GM19099 (cell line): ENCODE data around the gene SMC4.
A peak's percentile ranks its signal among the peaks of the same experiment; 100 is the strongest.

ENCODE experiments used
- POLR2A ChIP-seq: IDR thresholded peaks from 3 replicates; pipeline ENCODE4 v1.6.1; 2011; ENCODE audit warnings: low read depth; ENCODE audit not compliant: insufficient read length; ENCODE audit errors: extremely low read depth

Gene SMC4

DNA sequence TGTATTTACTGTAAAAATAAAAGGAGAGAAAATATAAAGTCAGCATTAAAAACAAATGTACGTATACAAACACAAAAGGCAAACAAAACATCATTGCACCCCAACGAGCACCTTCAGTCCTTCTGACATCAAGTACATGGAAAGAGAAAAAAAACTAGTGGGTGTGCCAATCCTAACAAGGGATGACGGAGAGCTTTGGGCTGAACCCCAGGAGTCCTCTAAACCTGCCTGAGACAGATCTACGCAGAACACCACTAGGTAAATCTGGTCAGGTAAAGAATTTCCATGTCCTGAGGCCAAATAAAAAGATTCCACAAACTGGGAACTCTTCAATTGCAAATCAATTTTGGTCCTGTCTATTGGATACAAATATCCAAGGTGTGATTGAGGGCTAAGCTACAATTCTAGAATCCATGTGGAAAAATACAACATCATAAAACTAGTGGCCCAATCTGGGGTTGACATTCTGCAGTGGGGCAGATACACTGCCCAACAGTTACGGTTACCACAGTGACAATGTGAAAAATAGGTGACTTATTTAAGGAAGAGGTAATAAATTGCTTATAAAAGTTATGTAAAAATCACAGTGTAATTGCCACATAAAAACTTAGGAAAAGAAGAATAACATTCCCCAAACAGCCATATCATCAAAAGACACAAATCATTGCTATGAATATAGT, 14.7 kb upstream of the SMC4 start:
- no peak for TF ChIP-seq POLR2A

DNA sequence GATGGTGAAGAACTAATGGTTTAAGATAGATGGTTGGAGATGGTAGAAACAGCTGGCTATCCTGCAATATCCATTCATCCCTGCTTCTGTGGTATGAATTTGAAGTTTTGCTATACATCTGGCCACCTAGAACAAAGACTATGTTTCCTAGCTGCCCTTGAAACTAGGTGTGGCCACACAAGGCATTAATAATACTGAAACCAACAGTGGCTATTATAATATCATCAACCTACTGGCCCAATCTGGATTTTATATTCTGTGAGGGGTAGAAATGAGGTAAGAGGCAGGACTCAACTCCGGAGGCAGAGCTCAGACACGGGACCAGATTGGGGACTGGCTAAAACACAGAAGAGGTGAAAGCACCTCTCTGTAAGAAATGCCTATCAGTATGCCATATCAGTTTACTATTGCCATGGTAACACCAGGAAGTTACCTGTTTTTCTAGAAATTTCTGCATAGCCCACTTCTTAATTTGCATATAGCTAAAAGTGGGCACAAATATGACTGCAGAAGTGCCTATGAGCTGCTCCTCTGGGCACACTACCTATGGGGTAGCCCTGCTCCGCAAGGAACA, 8.8 kb upstream of the SMC4 start:
- TF ChIP-seq POLR2A = no peak

- no peak for TF ChIP-seq POLR2A
These were observed 6.7 kb upstream of the SMC4 start for GRCh38 chr3:160392798-160393197.

- no peak for TF ChIP-seq POLR2A
These were observed 6.0 kb upstream of the SMC4 start for GRCh38 chr3:160393346-160394008.

- no peak for TF ChIP-seq POLR2A
These were observed 5.4 kb upstream of the SMC4 start for GRCh38 chr3:160394009-160394392.

- no peak for TF ChIP-seq POLR2A
These were observed 4.2 kb upstream of the SMC4 start for GRCh38 chr3:160395297-160395696.

- no peak for TF ChIP-seq POLR2A
These were observed 678 bp upstream of the SMC4 start for GRCh38 chr3:160398820-160399124.

DNA sequence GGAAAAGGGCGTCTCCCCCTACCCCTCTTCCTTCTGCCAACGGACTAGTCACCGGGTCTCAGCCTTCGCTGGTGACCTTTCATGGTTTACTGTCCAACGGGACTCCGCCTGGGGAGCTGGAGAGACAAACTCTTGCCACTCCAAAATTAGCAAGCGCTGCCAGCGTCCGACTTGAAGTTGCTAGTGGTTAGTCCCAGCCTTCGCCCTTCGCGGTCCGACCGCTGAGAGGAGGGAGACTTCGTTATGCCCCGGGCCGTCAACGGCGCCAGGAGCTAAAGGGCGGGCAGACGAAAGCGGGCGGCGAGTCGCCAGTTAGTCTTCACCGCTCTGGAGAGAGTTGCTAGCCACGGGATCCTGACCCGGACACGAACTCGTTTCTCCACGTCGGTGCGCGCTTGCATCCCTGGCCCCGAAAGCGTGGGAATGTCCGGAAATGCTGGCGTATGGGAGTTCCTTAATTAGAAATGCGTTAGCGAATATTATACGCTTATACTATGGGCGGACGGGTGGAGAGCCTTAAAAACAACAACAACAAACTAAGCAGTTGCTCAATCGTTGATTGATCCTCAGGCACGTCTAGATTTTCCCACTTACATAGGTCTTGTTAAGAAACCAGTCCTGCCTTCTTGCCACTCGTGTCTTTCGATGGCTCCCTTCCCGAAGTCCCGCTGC, 716 bp downstream of the SMC4 start:
- TF ChIP-seq POLR2A = peak; percentile 7

DNA sequence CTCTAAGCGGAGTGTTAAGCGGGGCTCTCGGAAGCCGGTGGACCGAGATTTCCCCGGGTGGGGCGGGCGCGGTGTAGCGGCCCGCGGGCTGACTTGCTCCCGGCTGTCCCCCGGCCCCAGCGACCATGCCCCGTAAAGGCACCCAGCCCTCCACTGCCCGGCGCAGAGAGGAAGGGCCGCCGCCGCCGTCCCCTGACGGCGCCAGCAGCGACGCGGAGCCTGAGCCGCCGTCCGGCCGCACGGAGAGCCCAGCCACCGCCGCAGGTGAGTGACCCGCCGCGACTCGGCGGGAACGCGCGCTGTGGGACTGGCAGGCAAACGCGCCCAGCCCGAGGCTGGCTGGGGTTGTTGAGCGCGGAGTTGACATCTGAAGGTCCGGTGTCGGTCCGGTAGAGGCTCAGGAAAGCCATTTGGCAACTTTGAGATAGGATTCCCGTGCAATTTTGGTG, 1.3 kb downstream of the SMC4 start:
- TF ChIP-seq POLR2A = no peak

GRCh38 chr3:160401291-160402095, 2.0 kb downstream of the SMC4 start:
- no peak for TF ChIP-seq POLR2A

GRCh38 chr3:160402221-160403027, 3.0 kb downstream of the SMC4 start:
- TF ChIP-seq POLR2A = no peak

DNA sequence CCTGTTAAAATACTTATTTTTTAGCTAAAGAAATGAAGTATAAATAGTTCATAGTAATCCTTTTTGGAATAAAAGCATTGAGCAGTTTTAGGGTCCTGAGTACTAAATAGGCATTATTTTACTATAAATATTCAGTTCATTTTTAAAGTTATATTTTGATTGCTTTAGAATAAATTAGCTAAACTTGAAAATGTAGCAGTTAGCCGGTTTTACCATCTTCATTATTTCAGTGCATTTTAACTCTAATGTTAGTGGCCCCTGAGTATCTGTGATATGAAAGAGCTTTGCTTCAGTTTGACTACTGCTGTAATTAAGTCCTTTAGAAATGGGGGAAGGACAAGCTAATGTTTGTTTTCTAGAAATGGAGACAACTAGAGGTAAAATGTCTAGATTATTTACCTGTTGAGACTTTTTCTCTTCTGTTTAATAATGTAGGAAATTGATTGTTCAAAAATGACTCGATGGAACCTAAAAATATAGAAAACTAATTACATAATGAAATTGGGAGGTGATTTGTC, 3.6 kb downstream of the SMC4 start:
- no peak for TF ChIP-seq POLR2A

DNA sequence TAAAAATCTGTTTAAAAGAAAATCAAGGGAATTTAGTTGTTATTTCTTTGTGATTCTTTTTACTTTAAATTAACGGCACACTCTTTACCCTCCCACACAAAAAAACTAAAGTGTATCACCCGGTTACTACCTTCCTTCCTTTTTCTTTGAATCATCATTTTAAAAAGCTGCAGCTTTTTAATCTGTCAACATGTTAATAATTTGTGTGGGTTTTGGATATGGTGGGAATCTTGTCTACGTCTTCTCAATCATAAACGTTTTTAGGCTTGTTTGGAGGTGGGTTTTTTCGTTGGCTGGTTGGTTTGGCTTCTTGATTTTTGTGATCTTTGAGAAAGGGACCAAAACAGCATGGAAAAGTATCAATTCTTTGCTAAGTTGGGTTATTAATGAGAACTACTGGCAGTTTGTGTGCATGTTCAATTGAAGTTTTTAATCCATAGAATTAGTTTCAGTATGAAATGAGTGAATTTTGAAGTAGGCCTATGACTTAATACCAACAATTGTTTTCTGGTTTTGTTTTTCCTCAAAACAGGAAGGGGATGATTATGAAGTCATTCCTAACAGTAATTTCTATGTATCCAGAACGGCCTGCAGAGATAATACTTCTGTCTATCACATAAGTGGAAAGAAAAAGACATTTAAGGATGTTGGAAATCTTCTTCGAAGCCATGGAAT, 4.5 kb downstream of the SMC4 start:
- TF ChIP-seq POLR2A = no peak

GRCh38 chr3:160409812-160410610, 10.6 kb downstream of the SMC4 start:
- no peak for TF ChIP-seq POLR2A
